HepG2 (cell line): ENCODE results near the gene LLGL2. TPM values are rescaled to one million over a fixed set of nuclear protein-coding genes. Genes with fewer than 3 reads are reported as not detected.
A peak's percentile ranks its signal among the peaks of the same experiment; 100 is the strongest.

ENCODE experiments used
- EHMT2 ChIP-seq: fragments of 200-600 bp; sonication (generic); IDR thresholded peaks from 2 replicates; pipeline ENCODE4 v1.7.0; 2017; ENCODE audit warnings: antibody characterized with exemption, low read depth, low read length, borderline replicate concordance
- FOXA3 ChIP-seq: IDR thresholded peaks from 2 replicates; pipeline ENCODE4 v1.6.1; 2016; ENCODE audit warnings: missing genetic modification reagents, missing compliant biosample characterization
- GABPA ChIP-seq, 2 experiments: IDR thresholded peaks; 2 replicates each; pipeline ENCODE4 v1.6.1; 2011 to 2016; ENCODE audit warnings: low read depth in 2 of 2, low read length in 1 of 2, missing biosample characterization in 1 of 2, missing genetic modification characterization in 1 of 2
- HNRNPUL1 ChIP-seq: fragments of 200-400 bp; formaldehyde crosslinking; IDR thresholded peaks from 2 replicates; pipeline ENCODE4 v1.6.1; 2017; ENCODE audit warnings: low read depth, mild to moderate bottlenecking, low read length, moderate library complexity
- JUN ChIP-seq: sonication (generic); formaldehyde crosslinking; IDR thresholded peaks from 2 replicates; pipeline ENCODE4 v1.4.0; 2020; ENCODE audit warnings: mild to moderate bottlenecking, missing genetic modification reagents
- MTF2 ChIP-seq: sonication (generic); formaldehyde crosslinking; IDR thresholded peaks from 2 replicates; pipeline ENCODE4 v1.5.0; 2020; ENCODE audit warnings: missing genetic modification reagents, borderline replicate concordance
- NCOA1 ChIP-seq: sonication (generic); formaldehyde crosslinking; IDR thresholded peaks from 2 replicates; pipeline ENCODE4 v1.9.0; 2021; ENCODE audit warnings: missing genetic modification reagents
- RFXAP ChIP-seq: sonication (generic); formaldehyde crosslinking; IDR thresholded peaks from 2 replicates; pipeline ENCODE4 v1.4.0; 2020; ENCODE audit warnings: missing genetic modification reagents, borderline replicate concordance
- SPEN ChIP-seq: sonication (generic); formaldehyde crosslinking; IDR thresholded peaks from 2 replicates; pipeline ENCODE4 v1.5.1; 2020; ENCODE audit warnings: low read depth, mild to moderate bottlenecking, missing genetic modification reagents
- SRSF9 ChIP-seq: fragments of 200-400 bp; formaldehyde crosslinking; IDR thresholded peaks from 2 replicates; pipeline ENCODE4 v1.6.1; 2018; ENCODE audit warnings: borderline replicate concordance, mild to moderate bottlenecking, low read depth, low read length; ENCODE audit not compliant: insufficient read depth, poor library complexity, severe bottlenecking
- ZBTB3 ChIP-seq: sonication (generic); formaldehyde crosslinking; IDR thresholded peaks from 2 replicates; pipeline ENCODE4 v1.4.0; 2020; ENCODE audit warnings: low read depth, mild to moderate bottlenecking, moderate library complexity, missing genetic modification reagents, borderline replicate concordance
- ZNF530 ChIP-seq: sonication (generic); formaldehyde crosslinking; IDR thresholded peaks from 2 replicates; pipeline ENCODE4 v1.5.0; 2020; ENCODE audit warnings: low read depth, mild to moderate bottlenecking, missing genetic modification reagents
- ZNF891 ChIP-seq: sonication (generic); formaldehyde crosslinking; IDR thresholded peaks from 2 replicates; pipeline ENCODE4 v1.5.0; 2020; ENCODE audit warnings: mild to moderate bottlenecking, missing genetic modification reagents
- ZSCAN12 ChIP-seq: sonication (generic); formaldehyde crosslinking; IDR thresholded peaks from 2 replicates; pipeline ENCODE4 v1.9.0; 2021; ENCODE audit warnings: mild to moderate bottlenecking, missing genetic modification reagents
- ZSCAN9 ChIP-seq: IDR thresholded peaks from 2 replicates; pipeline ENCODE4 v1.6.1; 2016; ENCODE audit warnings: borderline replicate concordance
- polyA plus RNA-seq, 8 experiments: library from polyadenylated mRNA; depleted of rRNA in 3 of 8; stranded (reverse) in 7 of 8; unstranded in 1 of 8; fragments of >200 nt; fragmentation: Illumina TruSeq in 4 of 8; extraction: Trizol in 4 of 8; gene quantifications; 2 replicates each; pipeline versions ENCODE4 v1.2.1 to v1.2.3, GENCODE V29; 2011 to 2016; ENCODE audit warnings: low read depth in 4 of 8, missing spikeins in 1 of 8, mixed read lengths in 1 of 8; ENCODE audit not compliant: insufficient read depth in 1 of 8
- total RNA-seq, 5 experiments: library from RNA; depleted of rRNA; stranded (reverse); fragments of >200 nt; fragmentation: Illumina TruSeq; extraction: Trizol; gene quantifications; 2 replicates each; pipeline ENCODE4 v1.2.3, GENCODE V29; 2016; ENCODE audit warnings: low read depth in 1 of 5
- TF ChIP-seq, protein P1 (sequence below): IDR thresholded peaks from 2 replicates; pipeline ENCODE4 v1.6.1; 2018; ENCODE audit warnings: missing genetic modification reagents, mild to moderate bottlenecking, missing compliant biosample characterization
- TF ChIP-seq, protein P2 (sequence below): sonication (generic); formaldehyde crosslinking; IDR thresholded peaks from 2 replicates; pipeline ENCODE4 v1.8.1; 2023; ENCODE audit warnings: mild to moderate bottlenecking, inconsistent platforms, moderate library complexity, missing genetic modification reagents, borderline replicate concordance
- TF ChIP-seq, protein P3 (sequence below): sonication (generic); formaldehyde crosslinking; IDR thresholded peaks from 2 replicates; pipeline ENCODE4 v1.5.0; 2020; ENCODE audit warnings: mild to moderate bottlenecking, missing genetic modification reagents
- TF ChIP-seq, protein P4 (sequence below): sonication (generic); formaldehyde crosslinking; IDR thresholded peaks from 2 replicates; pipeline ENCODE4 v1.9.0; 2022; ENCODE audit warnings: low read depth, missing genetic modification reagents
- TF ChIP-seq, protein P5 (sequence below): IDR thresholded peaks from 2 replicates; pipeline ENCODE4 v1.6.1; 2016; ENCODE audit warnings: missing compliant biosample characterization, missing genetic modification reagents, borderline replicate concordance

The LLGL2 gene
- total and polyA plus RNA-seq, 2 of the 13 experiments (the other 11 are each of a cell fraction or from before 2014, with no cell fraction given) = 83.0 to 86.7 TPM

DNA sequence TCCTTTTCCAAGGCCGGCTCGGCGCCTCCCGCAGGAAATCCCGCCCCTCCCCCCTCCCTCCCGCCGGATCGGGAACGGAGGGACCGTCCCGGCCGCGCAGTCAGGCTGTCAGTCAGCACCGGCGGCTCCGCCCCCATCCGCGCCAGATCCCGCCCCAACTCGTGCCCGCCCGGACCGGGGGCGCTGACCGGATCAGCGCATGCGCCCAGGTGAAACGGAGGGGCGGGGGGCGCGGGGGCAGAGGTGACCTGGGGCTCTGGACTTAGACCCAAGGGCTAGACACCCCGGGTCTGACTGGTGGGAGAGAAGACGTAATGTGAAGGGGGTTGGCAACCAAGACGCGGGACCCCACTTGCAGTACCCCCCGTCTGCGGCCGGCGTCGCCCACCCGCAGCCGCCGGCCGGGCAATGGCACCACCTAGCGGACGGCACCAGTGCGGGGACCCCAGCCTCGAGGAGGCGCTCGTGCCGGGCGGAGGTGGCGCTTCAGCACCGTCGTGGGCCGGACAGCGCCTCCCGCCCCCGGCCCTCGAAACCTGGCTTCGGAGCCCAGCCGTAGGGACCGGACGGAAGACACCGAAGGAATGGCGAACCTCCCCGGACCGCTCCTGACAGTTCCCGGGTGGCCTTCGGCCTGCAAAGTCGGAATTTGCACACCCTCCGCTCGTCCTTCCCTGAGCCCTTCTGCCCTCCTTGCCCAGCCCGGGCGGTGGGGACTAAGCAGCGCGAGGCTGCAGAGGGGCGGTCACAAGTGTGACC lies 9.8 kb upstream of the LLGL2 start, which contains the start of gene CASKIN2 (continued):
- TF ChIP-seq ZBTB3 (CRISPR knock-in tag) = peak; percentile 87; the same call in 1 of the 2 replicates
- TF ChIP-seq RFXAP (CRISPR knock-in tag) = no peak; the same call in 1 of the 2 replicates
- 0 out of 2 replicates have a peak, but pooled peaks have one; percentile 81 for TF ChIP-seq ZNF530 (CRISPR knock-in tag)
- TF ChIP-seq, protein P1, sequence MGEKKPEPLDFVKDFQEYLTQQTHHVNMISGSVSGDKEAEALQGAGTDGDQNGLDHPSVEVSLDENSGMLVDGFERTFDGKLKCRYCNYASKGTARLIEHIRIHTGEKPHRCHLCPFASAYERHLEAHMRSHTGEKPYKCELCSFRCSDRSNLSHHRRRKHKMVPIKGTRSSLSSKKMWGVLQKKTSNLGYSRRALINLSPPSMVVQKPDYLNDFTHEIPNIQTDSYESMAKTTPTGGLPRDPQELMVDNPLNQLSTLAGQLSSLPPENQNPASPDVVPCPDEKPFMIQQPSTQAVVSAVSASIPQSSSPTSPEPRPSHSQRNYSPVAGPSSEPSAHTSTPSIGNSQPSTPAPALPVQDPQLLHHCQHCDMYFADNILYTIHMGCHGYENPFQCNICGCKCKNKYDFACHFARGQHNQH = peak; percentile 93; the same call in 1 of the 2 replicates
- peak; percentile 92 for TF ChIP-seq NCOA1 (CRISPR knock-in tag)
- TF ChIP-seq, protein P2, sequence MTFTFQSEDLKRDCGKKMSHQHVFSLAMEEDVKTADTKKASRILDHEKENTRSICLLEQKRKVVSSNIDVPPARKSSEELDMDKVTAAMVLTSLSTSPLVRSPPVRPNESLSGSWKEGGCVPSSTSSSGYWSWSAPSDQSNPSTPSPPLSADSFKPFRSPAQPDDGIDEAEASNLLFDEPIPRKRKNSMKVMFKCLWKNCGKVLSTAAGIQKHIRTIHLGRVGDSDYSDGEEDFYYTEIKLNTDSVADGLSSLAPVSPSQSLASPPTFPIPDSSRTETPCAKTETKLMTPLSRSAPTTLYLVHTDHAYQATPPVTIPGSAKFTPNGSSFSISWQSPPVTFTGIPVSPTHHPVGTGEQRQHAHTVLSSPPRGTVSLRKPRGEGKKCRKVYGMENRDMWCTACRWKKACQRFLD = peak; percentile 97
- TF ChIP-seq ZNF891 (CRISPR knock-in tag) = peak; percentile 99
- TF ChIP-seq FOXA3 (CRISPR knock-in tag) = peak; percentile 57; the same call in 1 of the 2 replicates
- TF ChIP-seq ZSCAN9 = peak; percentile 98
- TF ChIP-seq GABPA (IDR thresholded peaks at IDR 0.05; ENCODE audit: low read depth, low read length) = no peak
- peak; percentile 79 for TF ChIP-seq GABPA (CRISPR knock-in tag; IDR thresholded peaks at IDR 0.05; ENCODE audit: low read depth)
- peak; percentile 88 for TF ChIP-seq SPEN (CRISPR knock-in tag)
- peak; percentile 89 for TF ChIP-seq MTF2
- no peak for TF ChIP-seq SRSF9
- TF ChIP-seq, protein P3, sequence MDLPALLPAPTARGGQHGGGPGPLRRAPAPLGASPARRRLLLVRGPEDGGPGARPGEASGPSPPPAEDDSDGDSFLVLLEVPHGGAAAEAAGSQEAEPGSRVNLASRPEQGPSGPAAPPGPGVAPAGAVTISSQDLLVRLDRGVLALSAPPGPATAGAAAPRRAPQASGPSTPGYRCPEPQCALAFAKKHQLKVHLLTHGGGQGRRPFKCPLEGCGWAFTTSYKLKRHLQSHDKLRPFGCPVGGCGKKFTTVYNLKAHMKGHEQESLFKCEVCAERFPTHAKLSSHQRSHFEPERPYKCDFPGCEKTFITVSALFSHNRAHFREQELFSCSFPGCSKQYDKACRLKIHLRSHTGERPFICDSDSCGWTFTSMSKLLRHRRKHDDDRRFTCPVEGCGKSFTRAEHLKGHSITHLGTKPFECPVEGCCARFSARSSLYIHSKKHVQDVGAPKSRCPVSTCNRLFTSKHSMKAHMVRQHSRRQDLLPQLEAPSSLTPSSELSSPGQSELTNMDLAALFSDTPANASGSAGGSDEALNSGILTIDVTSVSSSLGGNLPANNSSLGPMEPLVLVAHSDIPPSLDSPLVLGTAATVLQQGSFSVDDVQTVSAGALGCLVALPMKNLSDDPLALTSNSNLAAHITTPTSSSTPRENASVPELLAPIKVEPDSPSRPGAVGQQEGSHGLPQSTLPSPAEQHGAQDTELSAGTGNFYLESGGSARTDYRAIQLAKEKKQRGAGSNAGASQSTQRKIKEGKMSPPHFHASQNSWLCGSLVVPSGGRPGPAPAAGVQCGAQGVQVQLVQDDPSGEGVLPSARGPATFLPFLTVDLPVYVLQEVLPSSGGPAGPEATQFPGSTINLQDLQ (CRISPR knock-in tag) = peak; percentile 97
- TF ChIP-seq, protein P4, sequence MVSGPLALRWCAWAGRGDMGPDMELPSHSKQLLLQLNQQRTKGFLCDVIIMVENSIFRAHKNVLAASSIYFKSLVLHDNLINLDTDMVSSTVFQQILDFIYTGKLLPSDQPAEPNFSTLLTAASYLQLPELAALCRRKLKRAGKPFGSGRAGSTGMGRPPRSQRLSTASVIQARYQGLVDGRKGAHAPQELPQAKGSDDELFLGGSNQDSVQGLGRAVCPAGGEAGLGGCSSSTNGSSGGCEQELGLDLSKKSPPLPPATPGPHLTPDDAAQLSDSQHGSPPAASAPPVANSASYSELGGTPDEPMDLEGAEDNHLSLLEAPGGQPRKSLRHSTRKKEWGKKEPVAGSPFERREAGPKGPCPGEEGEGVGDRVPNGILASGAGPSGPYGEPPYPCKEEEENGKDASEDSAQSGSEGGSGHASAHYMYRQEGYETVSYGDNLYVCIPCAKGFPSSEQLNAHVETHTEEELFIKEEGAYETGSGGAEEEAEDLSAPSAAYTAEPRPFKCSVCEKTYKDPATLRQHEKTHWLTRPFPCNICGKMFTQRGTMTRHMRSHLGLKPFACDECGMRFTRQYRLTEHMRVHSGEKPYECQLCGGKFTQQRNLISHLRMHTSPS (CRISPR knock-in tag) = peak; percentile 81
- no peak for TF ChIP-seq HNRNPUL1
- TF ChIP-seq EHMT2 = peak; percentile 98
- peak; percentile 84; the same call in 1 of the 2 replicates for TF ChIP-seq JUN (CRISPR knock-in tag)
- TF ChIP-seq ZSCAN12 (CRISPR knock-in tag) = peak; percentile 95
- TF ChIP-seq, protein P5, sequence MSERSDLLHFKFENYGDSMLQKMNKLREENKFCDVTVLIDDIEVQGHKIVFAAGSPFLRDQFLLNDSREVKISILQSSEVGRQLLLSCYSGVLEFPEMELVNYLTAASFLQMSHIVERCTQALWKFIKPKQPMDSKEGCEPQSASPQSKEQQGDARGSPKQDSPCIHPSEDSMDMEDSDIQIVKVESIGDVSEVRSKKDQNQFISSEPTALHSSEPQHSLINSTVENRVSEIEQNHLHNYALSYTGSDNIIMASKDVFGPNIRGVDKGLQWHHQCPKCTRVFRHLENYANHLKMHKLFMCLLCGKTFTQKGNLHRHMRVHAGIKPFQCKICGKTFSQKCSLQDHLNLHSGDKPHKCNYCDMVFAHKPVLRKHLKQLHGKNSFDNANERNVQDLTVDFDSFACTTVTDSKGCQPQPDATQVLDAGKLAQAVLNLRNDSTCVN = peak; percentile 93
